ENCODE measurements around the gene TMEM108.

TMEM108 gene

DNA sequence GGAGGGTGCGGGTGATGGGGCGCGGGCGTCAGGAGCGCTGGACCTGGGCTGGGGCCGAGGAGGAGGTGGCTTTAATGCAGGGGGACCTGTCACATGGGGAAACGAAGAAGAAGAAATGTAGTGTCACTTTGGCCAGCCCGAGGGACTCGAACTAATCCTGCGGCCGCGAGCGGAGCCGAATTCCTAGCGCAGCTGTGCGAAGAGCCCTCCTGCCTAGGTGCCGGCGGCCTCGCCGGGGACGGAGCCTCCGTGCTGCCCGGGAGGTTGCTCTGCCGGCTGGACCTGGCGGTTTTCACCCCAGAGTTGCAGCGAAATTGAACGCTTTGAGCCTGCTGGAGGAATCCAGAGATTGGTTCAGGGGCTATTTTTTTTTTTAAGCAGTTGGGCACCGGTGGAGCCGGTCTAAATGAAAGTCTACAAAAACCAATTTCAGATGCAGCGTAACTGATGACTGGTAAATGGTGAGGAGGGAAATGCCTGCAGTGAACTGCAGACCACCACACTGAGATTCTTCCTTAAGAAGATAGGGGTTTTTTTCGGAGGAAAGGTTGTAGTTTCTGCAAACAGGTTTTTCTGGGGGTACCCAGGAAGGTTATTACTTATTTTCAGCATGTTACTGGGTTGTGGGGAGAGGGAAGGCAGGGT, 662 bp downstream of the TMEM108 start:
- H3K4me3 Mint-ChIP-seq = peak overlapping the region; percentile 14
- H3K9me3 Mint-ChIP-seq = no peaks in the 10 kb centered on the region
- DNase-seq (ENCODE audit: low spot score) = no peak
- H3K27ac Mint-ChIP-seq = no peak overlapping the region
- H3K4me1 Mint-ChIP-seq (ENCODE audit: low read depth) = peaks cover 2% of the 10 kb centered on the region
- no peaks in the 10 kb centered on the region for H3K36me3 Mint-ChIP-seq (ENCODE audit: low read depth)
- peaks cover 48% of the 10 kb centered on the region for H3K27me3 Mint-ChIP-seq (ENCODE audit: low read depth)

- no peaks in the 10 kb centered on the region for H3K9me3 Mint-ChIP-seq
- H3K36me3 Mint-ChIP-seq (ENCODE audit: low read depth) = no peaks in the 10 kb centered on the region
- H3K4me1 Mint-ChIP-seq (ENCODE audit: low read depth) = peaks cover 2% of the 10 kb centered on the region
- peaks cover 45% of the 10 kb centered on the region for H3K27me3 Mint-ChIP-seq (ENCODE audit: low read depth)
- H3K4me3 Mint-ChIP-seq = no peak overlapping the region
- no peak for DNase-seq (ENCODE audit: low spot score)
- no peak overlapping the region for H3K27ac Mint-ChIP-seq
Observed at GRCh38 chr3:133040696-133041523, 2.7 kb downstream of the TMEM108 start.

DNA sequence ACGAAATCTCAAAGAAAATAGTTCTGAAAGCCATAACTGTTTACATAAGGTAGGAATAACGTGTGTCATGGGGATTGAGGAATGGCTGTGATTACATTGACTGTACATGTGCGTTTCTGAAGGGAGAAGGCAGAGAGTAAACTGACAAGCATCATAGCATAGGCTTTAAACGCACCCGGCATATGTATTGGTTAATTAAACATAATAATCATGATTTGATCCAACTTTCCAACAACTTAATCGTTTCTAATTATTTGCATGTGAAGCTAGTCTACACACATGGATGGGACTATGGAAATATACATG, 3.3 kb downstream of the TMEM108 start:
- no peaks in the 10 kb centered on the region for H3K9me3 Mint-ChIP-seq
- no peak overlapping the region for H3K27ac Mint-ChIP-seq
- H3K4me1 Mint-ChIP-seq (ENCODE audit: low read depth) = peaks cover 2% of the 10 kb centered on the region
- no peaks in the 10 kb centered on the region for H3K36me3 Mint-ChIP-seq (ENCODE audit: low read depth)
- no peak overlapping the region for H3K4me3 Mint-ChIP-seq
- peaks cover 42% of the 10 kb centered on the region for H3K27me3 Mint-ChIP-seq (ENCODE audit: low read depth)
- no peak for DNase-seq (ENCODE audit: low spot score)

DNA sequence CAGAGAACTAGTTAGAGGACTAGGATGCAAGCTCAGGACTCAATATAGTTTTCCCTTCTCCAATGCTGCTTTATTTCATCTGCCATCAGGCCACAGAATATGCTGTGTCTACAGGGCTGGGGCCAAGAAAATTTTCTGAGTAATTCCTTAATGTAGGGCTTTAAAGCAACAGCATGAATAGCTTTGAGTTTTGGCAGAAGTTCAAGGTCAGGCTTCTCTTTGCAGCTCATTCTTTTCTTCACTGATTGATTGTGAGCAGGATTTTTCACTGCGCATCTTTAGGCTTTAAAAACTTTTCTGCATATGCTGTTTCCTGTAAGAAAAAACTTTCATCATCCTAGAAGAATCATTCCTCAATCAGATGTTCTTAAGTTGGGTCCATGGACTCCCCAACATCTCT, 4.6 kb downstream of the TMEM108 start:
- no peaks in the 10 kb centered on the region for H3K4me1 Mint-ChIP-seq (ENCODE audit: low read depth)
- H3K36me3 Mint-ChIP-seq (ENCODE audit: low read depth) = no peaks in the 10 kb centered on the region
- H3K27me3 Mint-ChIP-seq (ENCODE audit: low read depth) = peaks cover 30% of the 10 kb centered on the region
- H3K27ac Mint-ChIP-seq = no peak overlapping the region
- no peak for DNase-seq (ENCODE audit: low spot score)
- no peak overlapping the region for H3K4me3 Mint-ChIP-seq
- H3K9me3 Mint-ChIP-seq = no peaks in the 10 kb centered on the region

DNA sequence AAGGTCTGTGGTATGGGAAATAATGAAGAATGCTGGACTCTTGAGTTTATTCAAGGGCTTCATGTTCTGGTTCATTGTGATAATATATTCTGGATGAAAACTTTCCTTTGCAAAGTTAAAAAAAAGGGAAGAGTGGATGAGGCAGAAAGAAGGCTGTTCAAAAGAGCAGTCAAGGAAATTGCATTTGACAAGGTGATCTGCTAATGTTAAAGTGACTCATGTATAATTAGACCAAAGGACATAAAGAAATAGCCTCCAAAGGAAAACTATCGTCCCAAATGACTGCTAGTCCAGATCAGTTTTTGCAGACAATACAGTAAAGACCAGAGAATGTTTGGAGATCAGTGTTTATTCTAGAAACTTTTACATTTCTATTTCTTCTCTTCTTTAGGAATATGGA, 9.8 kb downstream of the TMEM108 start:
- no peak for DNase-seq (ENCODE audit: low spot score)
- Mint-ChIP-seq H3K4me1 (ENCODE audit: low read depth) (no peaks in the 10 kb centered on the region), H3K4me3 (no peak overlapping the region), H3K27ac (no peak overlapping the region), H3K27me3 (ENCODE audit: low read depth) (peaks cover 16% of the 10 kb centered on the region), H3K9me3 (no peaks in the 10 kb centered on the region), H3K36me3 (ENCODE audit: low read depth) (no peaks in the 10 kb centered on the region)

DNA sequence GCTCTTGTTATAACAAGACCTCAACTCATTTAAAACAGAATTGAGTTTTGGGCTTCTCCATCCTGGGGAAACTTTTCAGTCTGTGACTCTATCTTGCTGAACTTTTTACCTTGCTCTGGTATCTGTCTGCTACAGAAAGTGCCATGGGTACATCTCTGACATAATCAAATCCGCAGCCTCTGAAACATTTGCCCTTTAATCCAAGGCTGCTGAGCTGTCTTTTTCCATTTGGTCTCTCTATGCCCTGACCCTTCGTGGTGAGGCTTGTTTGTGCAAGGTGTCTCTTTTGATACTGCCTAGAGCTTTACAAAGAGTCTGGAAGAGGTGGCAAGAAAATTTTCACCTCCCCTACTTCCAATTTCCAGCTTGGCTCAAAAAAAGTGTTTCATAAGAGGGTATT, 11.3 kb downstream of the TMEM108 start:
- no peak for DNase-seq (ENCODE audit: low spot score)
- no peak overlapping the region for H3K27ac Mint-ChIP-seq
- no peak overlapping the region for H3K4me3 Mint-ChIP-seq
- H3K36me3 Mint-ChIP-seq (ENCODE audit: low read depth) = no peaks in the 10 kb centered on the region
- H3K4me1 Mint-ChIP-seq (ENCODE audit: low read depth) = no peaks in the 10 kb centered on the region
- H3K27me3 Mint-ChIP-seq (ENCODE audit: low read depth) = peaks cover 14% of the 10 kb centered on the region
- no peaks in the 10 kb centered on the region for H3K9me3 Mint-ChIP-seq

- no peaks in the 10 kb centered on the region for H3K9me3 Mint-ChIP-seq
Observed at GRCh38 chr3:133050891-133051290, 12.7 kb downstream of the TMEM108 start.

DNA sequence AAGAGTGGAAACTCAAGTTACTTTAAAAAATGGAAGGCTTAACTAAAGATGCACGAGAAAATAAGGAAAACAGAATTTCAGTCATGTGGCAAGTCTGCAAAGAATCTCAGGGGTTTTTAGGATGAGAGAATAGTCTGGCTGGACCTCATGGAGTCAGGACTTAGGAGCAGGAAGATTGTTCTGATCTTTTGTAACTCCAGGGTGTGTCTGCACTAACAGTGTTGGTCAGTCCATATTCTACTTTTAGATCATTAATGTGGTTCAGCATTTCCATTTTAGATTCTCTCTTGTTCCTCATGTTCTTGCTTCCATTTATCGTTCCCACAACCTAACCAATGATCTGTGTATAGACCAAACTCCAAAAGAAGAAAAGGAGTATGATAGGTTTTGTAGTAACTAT, 15.3 kb downstream of the TMEM108 start:
- no peaks in the 10 kb centered on the region for H3K9me3 Mint-ChIP-seq
- H3K36me3 Mint-ChIP-seq (ENCODE audit: low read depth) = no peaks in the 10 kb centered on the region
- H3K4me1 Mint-ChIP-seq (ENCODE audit: low read depth) = no peaks in the 10 kb centered on the region
- H3K4me3 Mint-ChIP-seq = no peak overlapping the region
- H3K27me3 Mint-ChIP-seq (ENCODE audit: low read depth) = peaks cover 14% of the 10 kb centered on the region
- H3K27ac Mint-ChIP-seq = no peak overlapping the region
- DNase-seq (ENCODE audit: low spot score) = no peak

More at GRCh38 chr3:133050891-133051290, 12.7 kb downstream of the TMEM108 start:
- Mint-ChIP-seq H3K4me1 (ENCODE audit: low read depth) (no peaks in the 10 kb centered on the region), H3K4me3 (no peak overlapping the region), H3K36me3 (ENCODE audit: low read depth) (no peaks in the 10 kb centered on the region), H3K27ac (no peak overlapping the region), H3K27me3 (ENCODE audit: low read depth) (peaks cover 14% of the 10 kb centered on the region)
- no peak for DNase-seq (ENCODE audit: low spot score)

GRCh38 chr3:133054586-133054985, 16.4 kb downstream of the TMEM108 start:
- Mint-ChIP-seq H3K27me3 (ENCODE audit: low read depth) (peaks cover 11% of the 10 kb centered on the region), H3K36me3 (ENCODE audit: low read depth) (no peaks in the 10 kb centered on the region), H3K9me3 (no peaks in the 10 kb centered on the region), H3K27ac (no peak overlapping the region), H3K4me1 (ENCODE audit: low read depth) (no peaks in the 10 kb centered on the region), H3K4me3 (no peak overlapping the region)
- DNase-seq (ENCODE audit: low spot score) = no peak

DNA sequence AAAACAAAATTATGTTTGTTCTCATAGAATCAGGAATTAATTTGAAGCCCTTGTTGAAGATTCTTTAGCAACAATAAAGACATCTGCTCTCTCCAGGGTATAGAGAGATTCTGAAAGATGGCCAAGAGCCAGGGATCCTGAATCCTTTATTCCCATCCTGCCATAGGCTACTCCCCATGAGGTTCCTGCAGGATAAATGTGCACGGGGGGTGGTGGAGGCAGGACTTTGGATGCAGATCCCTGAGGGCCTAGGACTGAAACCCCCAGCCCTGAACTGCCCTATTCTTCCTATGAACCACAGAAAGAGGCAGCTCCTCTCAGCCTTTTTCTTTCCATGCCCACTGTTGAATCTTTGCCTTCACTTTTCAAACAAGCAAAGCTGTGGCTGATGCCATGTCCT, 17.1 kb downstream of the TMEM108 start:
- Mint-ChIP-seq H3K9me3 (no peaks in the 10 kb centered on the region), H3K27ac (no peak overlapping the region), H3K36me3 (ENCODE audit: low read depth) (no peaks in the 10 kb centered on the region), H3K4me1 (ENCODE audit: low read depth) (no peaks in the 10 kb centered on the region), H3K4me3 (no peak overlapping the region), H3K27me3 (ENCODE audit: low read depth) (peaks cover 9% of the 10 kb centered on the region)
- no peak for DNase-seq (ENCODE audit: low spot score)

DNA sequence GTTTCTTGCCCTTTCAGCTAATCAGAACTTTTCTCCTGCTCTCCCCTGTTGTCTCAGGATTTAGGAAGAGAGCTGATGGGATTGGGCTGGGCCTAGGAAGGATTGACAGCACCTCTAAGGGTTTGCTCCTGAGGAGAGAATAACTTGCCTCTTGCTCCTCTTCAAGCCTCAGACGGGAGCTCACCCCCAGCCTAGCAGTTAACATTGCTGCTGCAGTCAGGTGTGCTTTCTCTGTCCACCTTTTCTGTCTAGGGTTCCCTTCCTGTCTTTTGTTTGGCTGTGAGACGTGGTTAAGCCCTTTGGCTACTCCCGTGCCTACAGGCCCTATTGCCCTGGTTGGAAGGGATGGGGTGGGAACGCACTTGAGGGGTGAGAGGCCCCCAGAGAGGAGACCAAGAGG, 20.1 kb downstream of the TMEM108 start:
- no peaks in the 10 kb centered on the region for H3K36me3 Mint-ChIP-seq (ENCODE audit: low read depth)
- no peak overlapping the region for H3K27ac Mint-ChIP-seq
- no peaks in the 10 kb centered on the region for H3K9me3 Mint-ChIP-seq
- H3K4me1 Mint-ChIP-seq (ENCODE audit: low read depth) = no peaks in the 10 kb centered on the region
- H3K4me3 Mint-ChIP-seq = no peak overlapping the region
- H3K27me3 Mint-ChIP-seq (ENCODE audit: low read depth) = no peaks in the 10 kb centered on the region
- no peak for DNase-seq (ENCODE audit: low spot score)

- no peak for DNase-seq (ENCODE audit: low spot score)
- Mint-ChIP-seq H3K36me3 (ENCODE audit: low read depth) (no peaks in the 10 kb centered on the region), H3K4me3 (no peak overlapping the region), H3K27ac (no peak overlapping the region), H3K9me3 (no peaks in the 10 kb centered on the region), H3K4me1 (ENCODE audit: low read depth) (no peaks in the 10 kb centered on the region), H3K27me3 (ENCODE audit: low read depth) (no peaks in the 10 kb centered on the region)
Observed at GRCh38 chr3:133058831-133059230, 20.6 kb downstream of the TMEM108 start.

GRCh38 chr3:133065193-133065961, 27.2 kb downstream of the TMEM108 start:
- no peak for DNase-seq (ENCODE audit: low spot score)
- no peaks in the 10 kb centered on the region for H3K36me3 Mint-ChIP-seq (ENCODE audit: low read depth)
- H3K9me3 Mint-ChIP-seq = no peaks in the 10 kb centered on the region
- H3K4me3 Mint-ChIP-seq = no peak overlapping the region
- H3K4me1 Mint-ChIP-seq (ENCODE audit: low read depth) = no peaks in the 10 kb centered on the region
- peaks cover 2% of the 10 kb centered on the region for H3K27me3 Mint-ChIP-seq (ENCODE audit: low read depth)
- H3K27ac Mint-ChIP-seq = no peak overlapping the region

- Mint-ChIP-seq H3K9me3 (no peaks in the 10 kb centered on the region), H3K36me3 (ENCODE audit: low read depth) (no peaks in the 10 kb centered on the region), H3K27ac (no peak overlapping the region), H3K27me3 (ENCODE audit: low read depth) (peaks cover 2% of the 10 kb centered on the region), H3K4me1 (ENCODE audit: low read depth) (no peaks in the 10 kb centered on the region), H3K4me3 (no peak overlapping the region)
- no peak for DNase-seq (ENCODE audit: low spot score)
Observed at GRCh38 chr3:133066026-133066425, 27.8 kb downstream of the TMEM108 start.
